Mesenchymal stem cell (in vitro differentiated cells and primary cell): ENCODE results near the gene IFI27L1.

Source experiments
- DNase-seq: peaks from one replicate; pipeline ENCODE4 v3.0.0-alpha.2; 2013
- H2AFZ ChIP-seq: one replicate; pipeline ENCODE4 v1.6.1; 2013; ENCODE audit warnings: low read depth, mild to moderate bottlenecking, control low read depth, inconsistent platforms, low read length, moderate library complexity
- H2AK5ac ChIP-seq: 2 replicates; pipeline ENCODE4 v1.6.1; 2013; ENCODE audit warnings: low read length, moderate library complexity, mild to moderate bottlenecking, inconsistent platforms; ENCODE audit not compliant: severe bottlenecking
- H2BK120ac ChIP-seq: one replicate; pipeline ENCODE4 v1.6.1; 2013; ENCODE audit warnings: low read depth, mild to moderate bottlenecking, inconsistent platforms, low read length, moderate library complexity
- H2BK12ac ChIP-seq, 2 experiments: one replicate each; pipeline ENCODE4 v1.6.1; 2013; ENCODE audit warnings: inconsistent platforms in 2 of 2, low read length in 2 of 2, mild to moderate bottlenecking in 2 of 2, moderate library complexity in 2 of 2, control low read depth in 1 of 2
- H2BK15ac ChIP-seq: one replicate; pipeline ENCODE4 v1.6.1; 2013; ENCODE audit warnings: mild to moderate bottlenecking, low read depth, inconsistent platforms; ENCODE audit not compliant: poor library complexity, severe bottlenecking
- H2BK5ac ChIP-seq: 2 replicates; pipeline ENCODE4 v1.6.1; 2013; ENCODE audit warnings: low read depth, mild to moderate bottlenecking, low read length, control low read depth, inconsistent platforms; ENCODE audit not compliant: poor library complexity, severe bottlenecking
- H3K14ac ChIP-seq, 2 experiments: one replicate each; pipeline ENCODE4 v1.6.1; 2013; ENCODE audit warnings: inconsistent platforms in 2 of 2, low read length in 2 of 2, control low read depth in 1 of 2, mild to moderate bottlenecking in 1 of 2, moderate library complexity in 1 of 2
- H3K18ac ChIP-seq, 2 experiments: one replicate each; pipeline ENCODE4 v1.6.1; 2013; ENCODE audit warnings: inconsistent platforms in 2 of 2, low read length in 2 of 2, control low read depth in 1 of 2, low read depth in 1 of 2, mild to moderate bottlenecking in 1 of 2
- H3K23ac ChIP-seq, 2 experiments: one replicate each; pipeline ENCODE4 v1.6.1; 2013; ENCODE audit warnings: inconsistent platforms in 2 of 2, low read length in 2 of 2, mild to moderate bottlenecking in 2 of 2, moderate library complexity in 2 of 2, control low read depth in 1 of 2
- H3K27ac ChIP-seq: 2 replicates; pipeline ENCODE4 v1.5.1; 2013; ENCODE audit warnings: mild to moderate bottlenecking, moderate library complexity, low read length, control low read depth, inconsistent platforms; ENCODE audit not compliant: poor library complexity, severe bottlenecking
- H3K27me3 ChIP-seq, 2 experiments: 2 replicates each; pipeline versions ENCODE4 v1.6.1 to v1.7.0; 2013; ENCODE audit warnings: low read length in 2 of 2, mild to moderate bottlenecking in 2 of 2, moderate library complexity in 2 of 2, control low read depth in 1 of 2, inconsistent platforms in 1 of 2; ENCODE audit not compliant: control insufficient read depth in 1 of 2, insufficient read depth in 1 of 2
- H3K36me3 ChIP-seq, 2 experiments: 2 replicates each; pipeline versions ENCODE4 v1.6.1 to v1.7.0; 2013; ENCODE audit warnings: low read length in 2 of 2, control low read depth in 1 of 2, inconsistent platforms in 1 of 2, low read depth in 1 of 2, mild to moderate bottlenecking in 1 of 2; ENCODE audit not compliant: insufficient read depth in 2 of 2, control insufficient read depth in 1 of 2
- H3K4ac ChIP-seq, 2 experiments: one replicate each; pipeline ENCODE4 v1.6.1; 2013; ENCODE audit warnings: inconsistent platforms in 2 of 2, low read length in 2 of 2, mild to moderate bottlenecking in 2 of 2, moderate library complexity in 2 of 2, control low read depth in 1 of 2, low read depth in 1 of 2
- H3K4me1 ChIP-seq: 2 replicates; pipeline ENCODE4 v1.6.1; 2013; ENCODE audit warnings: low read depth, low read length, control low read depth; ENCODE audit not compliant: control insufficient read depth, insufficient read depth
- H3K4me2 ChIP-seq: 2 replicates; pipeline ENCODE4 v1.6.1; 2013; ENCODE audit warnings: low read length, mild to moderate bottlenecking, inconsistent platforms; ENCODE audit not compliant: poor library complexity, severe bottlenecking
- H3K4me3 ChIP-seq, 2 experiments: 2 replicates each; pipeline versions ENCODE4 v1.5.1 to v1.7.0; 2013; ENCODE audit warnings: low read length in 2 of 2, mild to moderate bottlenecking in 2 of 2, control low read depth in 1 of 2, low read depth in 1 of 2; ENCODE audit not compliant: insufficient read depth in 1 of 2
- H3K79me1 ChIP-seq: replicated peaks from 2 replicates; pipeline ENCODE4 v1.6.1; 2013; ENCODE audit warnings: mild to moderate bottlenecking, control low read depth, low read length, inconsistent platforms; ENCODE audit not compliant: poor library complexity, severe bottlenecking
- H3K9ac ChIP-seq: 2 replicates; pipeline ENCODE4 v1.7.0; 2013; ENCODE audit warnings: mild to moderate bottlenecking, low read length, moderate library complexity
- H3K9me3 ChIP-seq: 2 replicates; pipeline ENCODE4 v1.7.0; 2013; ENCODE audit warnings: mild to moderate bottlenecking, low read length; ENCODE audit not compliant: control insufficient read depth
- H4K8ac ChIP-seq: one replicate; pipeline ENCODE4 v1.6.1; 2013; ENCODE audit warnings: inconsistent platforms, mild to moderate bottlenecking, low read length, moderate library complexity
- H4K91ac ChIP-seq: one replicate; pipeline ENCODE4 v1.6.1; 2013; ENCODE audit warnings: mild to moderate bottlenecking, low read length, inconsistent platforms
- WGBS: methylation state at CpG from one replicate; pipeline ENCODE4 v1.1.7; 2013; ENCODE audit warnings: mixed read lengths; 5-methylcytosine and 5-hydroxymethylcytosine counted together

The IFI27L1 gene

DNA sequence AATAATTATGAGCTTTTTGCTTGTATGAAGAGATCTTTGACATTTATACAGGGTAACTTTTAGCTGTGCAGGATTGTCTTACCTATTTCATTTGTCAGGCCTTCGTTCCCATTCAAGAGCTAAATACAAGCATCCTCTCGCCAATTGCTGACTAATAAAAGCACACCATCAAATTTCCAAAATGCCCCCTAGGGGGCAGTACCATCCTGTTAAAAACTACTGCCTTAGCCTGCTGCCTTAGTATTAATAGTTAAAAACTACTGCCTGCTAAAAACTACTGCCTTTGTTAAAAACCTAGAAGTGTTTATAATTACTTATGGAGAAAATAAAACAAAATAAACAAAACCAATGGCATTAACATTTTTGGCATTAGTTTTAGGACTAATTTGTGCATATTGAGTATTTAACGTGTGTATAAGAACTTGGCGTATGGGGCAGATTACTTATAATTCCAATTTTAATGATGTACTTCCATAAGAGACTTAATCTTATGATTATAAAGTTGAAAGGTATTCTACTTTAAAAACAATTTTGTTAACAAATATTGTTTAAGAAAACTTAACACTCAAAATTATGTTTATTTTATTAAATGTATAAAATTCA, 51.3 kb downstream of the IFI27L1 start:
- peaks cover 0 to 3% of the 10 kb centered on the region in 2 experiments for H3K27me3 ChIP-seq
- no peak overlapping the region for H2AFZ ChIP-seq
- no peak overlapping the region for H3K4ac ChIP-seq
- peaks cover 5% of the 10 kb centered on the region for H3K9me3 ChIP-seq
- H3K23ac ChIP-seq, result no peak overlapping the region
- no peak overlapping the region for H2BK12ac ChIP-seq
- H3K27ac ChIP-seq, result no peak overlapping the region
- H3K4me3 ChIP-seq, result no peak overlapping the region
- H3K18ac ChIP-seq, result no peak overlapping the region
- peak; percentile 74 for DNase-seq
- no peak overlapping the region for H2BK15ac ChIP-seq
- H4K91ac ChIP-seq, result no peak overlapping the region
- peaks cover 7% of the 10 kb centered on the region for H3K4me1 ChIP-seq
- 11% methylated on average over 2 of the region's 4 CpGs for WGBS
- H3K36me3 ChIP-seq, result peaks cover 5 to 6% of the 10 kb centered on the region in 2 experiments
- no peak overlapping the region for H3K14ac ChIP-seq
- H4K8ac ChIP-seq, result no peak overlapping the region
- no peak overlapping the region for H3K9ac ChIP-seq
- H3K4me2 ChIP-seq, result no peak overlapping the region
- H2BK5ac ChIP-seq, result no peak overlapping the region
- H2AK5ac ChIP-seq, result no peak overlapping the region
- peaks cover 6% of the 10 kb centered on the region for H3K79me1 ChIP-seq
- H2BK120ac ChIP-seq, result no peak overlapping the region

DNA sequence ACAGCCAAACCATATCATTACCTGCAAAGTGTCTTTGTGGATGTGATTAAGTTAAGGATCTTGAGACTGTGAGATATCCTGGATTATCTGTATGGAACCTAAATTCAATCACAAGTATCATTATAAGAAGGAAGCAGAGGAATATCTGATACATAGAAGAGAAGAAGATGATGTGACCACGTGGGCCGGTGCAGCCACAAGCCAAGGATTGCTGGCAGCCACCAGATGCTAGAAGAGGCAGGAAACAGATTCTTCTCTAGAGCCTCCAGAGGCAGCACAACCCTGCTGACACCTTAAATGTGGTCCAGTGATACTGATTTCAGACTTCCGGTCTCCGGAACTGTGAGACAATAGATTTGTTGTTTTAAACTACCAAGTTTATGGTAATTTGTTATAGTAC, 54.4 kb downstream of the IFI27L1 start:
- no peak overlapping the region for H2BK12ac ChIP-seq
- H3K18ac ChIP-seq, result no peak overlapping the region
- H3K9ac ChIP-seq, result no peak overlapping the region
- H2BK5ac ChIP-seq, result no peak overlapping the region
- H3K4me1 ChIP-seq, result no peaks in the 10 kb centered on the region
- no peak overlapping the region for H3K27ac ChIP-seq
- no peak overlapping the region for H3K4me3 ChIP-seq
- no peak for DNase-seq
- no peak overlapping the region for H4K91ac ChIP-seq
- no peak overlapping the region for H2BK15ac ChIP-seq
- peaks cover 5% of the 10 kb centered on the region for H3K9me3 ChIP-seq
- no peak overlapping the region for H2BK120ac ChIP-seq
- H3K23ac ChIP-seq, result no peak overlapping the region
- no peaks in the 10 kb centered on the region for H3K36me3 ChIP-seq
- no peak overlapping the region for H4K8ac ChIP-seq
- WGBS, result 66% methylated on average over 2 of the region's 4 CpGs
- no peak overlapping the region for H3K14ac ChIP-seq
- H2AK5ac ChIP-seq, result no peak overlapping the region
- H3K4me2 ChIP-seq, result no peak overlapping the region
- peaks cover 16 to 25% of the 10 kb centered on the region in 2 experiments for H3K27me3 ChIP-seq
- H3K79me1 ChIP-seq, result no peaks in the 10 kb centered on the region
- H3K4ac ChIP-seq, result no peak overlapping the region
- no peak overlapping the region for H2AFZ ChIP-seq

DNA sequence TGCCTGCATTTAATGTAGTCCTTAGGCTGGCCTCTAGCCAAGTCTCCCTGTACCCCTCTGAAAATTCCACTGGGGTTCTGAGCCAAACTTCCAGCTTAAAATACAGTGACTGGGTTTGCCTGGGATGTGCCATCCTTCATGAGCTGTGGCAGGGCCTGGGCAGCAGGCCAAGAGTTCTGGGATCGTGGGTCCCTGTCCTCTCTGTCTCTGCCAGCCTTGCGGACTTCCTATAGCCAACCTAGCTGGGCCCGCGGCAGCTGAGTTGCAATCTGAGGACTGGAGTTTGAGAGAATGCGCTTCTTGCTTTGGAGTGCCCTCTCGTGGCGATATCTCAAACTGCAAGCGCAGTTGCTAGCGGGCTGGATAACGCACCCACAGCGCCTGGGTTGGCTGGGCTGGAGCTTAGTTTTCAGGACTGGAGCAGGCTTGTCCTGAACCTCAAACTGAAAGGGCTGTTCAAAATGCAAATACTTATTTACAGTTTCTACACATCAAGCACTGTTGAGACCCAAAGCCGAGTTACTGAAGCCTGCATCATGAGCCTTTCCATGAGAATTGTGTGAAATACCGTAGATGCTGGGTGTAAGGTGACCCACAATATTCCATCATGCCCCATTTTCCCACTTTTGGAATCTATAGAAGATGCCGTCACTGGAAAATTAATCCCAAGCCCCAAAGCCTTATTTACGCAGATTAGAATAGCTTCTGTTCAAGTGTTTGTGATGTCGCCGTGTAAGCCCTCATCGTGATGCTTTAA, 55.6 kb downstream of the IFI27L1 start:
- Histone ChIP-seq H2BK12ac (no peak overlapping the region), H2AFZ (no peak overlapping the region), H3K79me1 (no peaks in the 10 kb centered on the region), H4K91ac (no peak overlapping the region), H3K9ac (no peak overlapping the region), H2BK15ac (no peak overlapping the region), H3K4me3 (no peak overlapping the region), H3K23ac (no peak overlapping the region), H3K9me3 (peaks cover 5% of the 10 kb centered on the region), H3K36me3 (no peaks in the 10 kb centered on the region), H3K27ac (no peak overlapping the region), H2AK5ac (no peak overlapping the region), H3K4ac (no peak overlapping the region), H3K27me3 (peaks cover 16 to 27% of the 10 kb centered on the region in 2 experiments), H3K14ac (no peak overlapping the region), H3K4me1 (no peaks in the 10 kb centered on the region), H2BK120ac (no peak overlapping the region), H3K18ac (no peak overlapping the region), H2BK5ac (no peak overlapping the region), H4K8ac (no peak overlapping the region), H3K4me2 (no peak overlapping the region)
- WGBS, result 35% methylated on average over 18 of the region's 18 CpGs
- DNase-seq, result peak; percentile 80

- H3K23ac ChIP-seq, result no peak overlapping the region
- no peak overlapping the region for H2BK15ac ChIP-seq
- no peaks in the 10 kb centered on the region for H3K79me1 ChIP-seq
- DNase-seq, result no peak
- no peak overlapping the region for H3K14ac ChIP-seq
- no peak overlapping the region for H2BK5ac ChIP-seq
- peaks cover 2% of the 10 kb centered on the region for H3K4me1 ChIP-seq
- H3K27ac ChIP-seq, result no peak overlapping the region
- H2AFZ ChIP-seq, result no peak overlapping the region
- no peak overlapping the region for H3K18ac ChIP-seq
- no peak overlapping the region for H3K4me2 ChIP-seq
- 89% methylated on average over 9 of the region's 9 CpGs for WGBS
- no peaks in the 10 kb centered on the region for H3K36me3 ChIP-seq
- no peak overlapping the region for H4K91ac ChIP-seq
- H3K9me3 ChIP-seq, result peaks cover 5% of the 10 kb centered on the region
- peaks cover 16 to 27% of the 10 kb centered on the region in 2 experiments for H3K27me3 ChIP-seq
- H2BK120ac ChIP-seq, result no peak overlapping the region
- H2BK12ac ChIP-seq, result no peak overlapping the region
- no peak overlapping the region for H3K4me3 ChIP-seq
- H3K9ac ChIP-seq, result no peak overlapping the region
- H4K8ac ChIP-seq, result no peak overlapping the region
- H3K4ac ChIP-seq, result no peak overlapping the region
- no peak overlapping the region for H2AK5ac ChIP-seq
Observed at GRCh38 chr14:94138251-94138650, 57.1 kb downstream of the IFI27L1 start.
